ENCODE data around the gene DESI1. TPM values are rescaled to one million over a fixed set of nuclear protein-coding genes. Genes with fewer than 3 reads are reported as not detected.

DESI1 gene
- total and polyA plus RNA-seq, 2 of the 13 experiments (the other 11 are each of a cell fraction or from before 2014, with no cell fraction given) = 21.6 to 29.2 TPM

DNA sequence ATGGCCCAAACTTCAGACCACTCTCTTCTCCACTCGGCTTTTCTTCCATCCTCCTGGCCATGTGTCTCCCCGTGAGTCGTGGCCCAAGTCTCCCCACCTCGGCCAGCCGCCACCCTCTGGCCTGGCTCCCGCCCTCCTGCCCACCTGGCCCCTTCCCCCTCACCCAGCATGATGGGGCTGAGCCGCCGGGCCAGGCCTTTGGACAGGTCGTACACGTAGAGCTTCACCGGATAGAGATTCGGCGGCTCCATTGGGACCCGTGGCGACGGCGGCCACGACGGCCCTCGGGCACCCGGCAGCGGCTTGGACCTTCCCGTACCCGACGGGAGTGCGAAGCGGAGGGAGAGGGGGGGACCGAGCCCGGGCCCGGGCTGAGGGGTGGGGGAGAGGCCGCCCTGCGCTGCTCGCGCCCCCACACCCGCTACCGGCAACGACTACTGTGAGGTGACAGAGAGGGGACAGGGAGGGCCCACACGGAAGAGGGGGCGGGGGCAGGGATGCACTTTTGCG, at the start of gene DESI1 (continued):
- TF ChIP-seq ZNF598 (CRISPR knock-in tag; IDR thresholded peaks at IDR 0.05; ENCODE audit: borderline replicate concordance) (peak; percentile 35; the same call in 1 of the 2 replicates), PAF1 (CRISPR knock-in tag; IDR thresholded peaks at IDR 0.05) (no peak), ZNF260 (CRISPR knock-in tag; IDR thresholded peaks at IDR 0.05; ENCODE audit: borderline replicate concordance, low read depth) (no peak), ZBTB20 (CRISPR knock-in tag; IDR thresholded peaks at IDR 0.05; ENCODE audit: borderline replicate concordance, low read depth) (no peak), SP1 (IDR thresholded peaks at IDR 0.05) (no peak), SP1 (CRISPR knock-in tag; IDR thresholded peaks at IDR 0.05) (no peak), ZNF17 (CRISPR knock-in tag; IDR thresholded peaks at IDR 0.05) (no peak), ERF (CRISPR knock-in tag; IDR thresholded peaks at IDR 0.05) (peak; percentile 45; the same call in 1 of the 2 replicates), MED13 (CRISPR knock-in tag; IDR thresholded peaks at IDR 0.05) (no peak; the same call in 1 of the 2 replicates)
- TF ChIP-seq, protein P1, sequence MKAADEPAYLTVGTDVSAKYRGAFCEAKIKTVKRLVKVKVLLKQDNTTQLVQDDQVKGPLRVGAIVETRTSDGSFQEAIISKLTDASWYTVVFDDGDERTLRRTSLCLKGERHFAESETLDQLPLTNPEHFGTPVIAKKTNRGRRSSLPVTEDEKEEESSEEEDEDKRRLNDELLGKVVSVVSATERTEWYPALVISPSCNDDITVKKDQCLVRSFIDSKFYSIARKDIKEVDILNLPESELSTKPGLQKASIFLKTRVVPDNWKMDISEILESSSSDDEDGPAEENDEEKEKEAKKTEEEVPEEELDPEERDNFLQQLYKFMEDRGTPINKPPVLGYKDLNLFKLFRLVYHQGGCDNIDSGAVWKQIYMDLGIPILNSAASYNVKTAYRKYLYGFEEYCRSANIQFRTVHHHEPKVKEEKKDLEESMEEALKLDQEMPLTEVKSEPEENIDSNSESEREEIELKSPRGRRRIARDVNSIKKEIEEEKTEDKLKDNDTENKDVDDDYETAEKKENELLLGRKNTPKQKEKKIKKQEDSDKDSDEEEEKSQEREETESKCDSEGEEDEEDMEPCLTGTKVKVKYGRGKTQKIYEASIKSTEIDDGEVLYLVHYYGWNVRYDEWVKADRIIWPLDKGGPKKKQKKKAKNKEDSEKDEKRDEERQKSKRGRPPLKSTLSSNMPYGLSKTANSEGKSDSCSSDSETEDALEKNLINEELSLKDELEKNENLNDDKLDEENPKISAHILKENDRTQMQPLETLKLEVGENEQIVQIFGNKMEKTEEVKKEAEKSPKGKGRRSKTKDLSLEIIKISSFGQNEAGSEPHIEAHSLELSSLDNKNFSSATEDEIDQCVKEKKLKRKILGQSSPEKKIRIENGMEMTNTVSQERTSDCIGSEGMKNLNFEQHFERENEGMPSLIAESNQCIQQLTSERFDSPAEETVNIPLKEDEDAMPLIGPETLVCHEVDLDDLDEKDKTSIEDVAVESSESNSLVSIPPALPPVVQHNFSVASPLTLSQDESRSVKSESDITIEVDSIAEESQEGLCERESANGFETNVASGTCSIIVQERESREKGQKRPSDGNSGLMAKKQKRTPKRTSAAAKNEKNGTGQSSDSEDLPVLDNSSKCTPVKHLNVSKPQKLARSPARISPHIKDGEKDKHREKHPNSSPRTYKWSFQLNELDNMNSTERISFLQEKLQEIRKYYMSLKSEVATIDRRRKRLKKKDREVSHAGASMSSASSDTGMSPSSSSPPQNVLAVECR (CRISPR knock-in tag; IDR thresholded peaks at IDR 0.05; ENCODE audit: borderline replicate concordance) = peak; percentile 69; the same call in 1 of the 2 replicates
- TF ChIP-seq, protein P2, sequence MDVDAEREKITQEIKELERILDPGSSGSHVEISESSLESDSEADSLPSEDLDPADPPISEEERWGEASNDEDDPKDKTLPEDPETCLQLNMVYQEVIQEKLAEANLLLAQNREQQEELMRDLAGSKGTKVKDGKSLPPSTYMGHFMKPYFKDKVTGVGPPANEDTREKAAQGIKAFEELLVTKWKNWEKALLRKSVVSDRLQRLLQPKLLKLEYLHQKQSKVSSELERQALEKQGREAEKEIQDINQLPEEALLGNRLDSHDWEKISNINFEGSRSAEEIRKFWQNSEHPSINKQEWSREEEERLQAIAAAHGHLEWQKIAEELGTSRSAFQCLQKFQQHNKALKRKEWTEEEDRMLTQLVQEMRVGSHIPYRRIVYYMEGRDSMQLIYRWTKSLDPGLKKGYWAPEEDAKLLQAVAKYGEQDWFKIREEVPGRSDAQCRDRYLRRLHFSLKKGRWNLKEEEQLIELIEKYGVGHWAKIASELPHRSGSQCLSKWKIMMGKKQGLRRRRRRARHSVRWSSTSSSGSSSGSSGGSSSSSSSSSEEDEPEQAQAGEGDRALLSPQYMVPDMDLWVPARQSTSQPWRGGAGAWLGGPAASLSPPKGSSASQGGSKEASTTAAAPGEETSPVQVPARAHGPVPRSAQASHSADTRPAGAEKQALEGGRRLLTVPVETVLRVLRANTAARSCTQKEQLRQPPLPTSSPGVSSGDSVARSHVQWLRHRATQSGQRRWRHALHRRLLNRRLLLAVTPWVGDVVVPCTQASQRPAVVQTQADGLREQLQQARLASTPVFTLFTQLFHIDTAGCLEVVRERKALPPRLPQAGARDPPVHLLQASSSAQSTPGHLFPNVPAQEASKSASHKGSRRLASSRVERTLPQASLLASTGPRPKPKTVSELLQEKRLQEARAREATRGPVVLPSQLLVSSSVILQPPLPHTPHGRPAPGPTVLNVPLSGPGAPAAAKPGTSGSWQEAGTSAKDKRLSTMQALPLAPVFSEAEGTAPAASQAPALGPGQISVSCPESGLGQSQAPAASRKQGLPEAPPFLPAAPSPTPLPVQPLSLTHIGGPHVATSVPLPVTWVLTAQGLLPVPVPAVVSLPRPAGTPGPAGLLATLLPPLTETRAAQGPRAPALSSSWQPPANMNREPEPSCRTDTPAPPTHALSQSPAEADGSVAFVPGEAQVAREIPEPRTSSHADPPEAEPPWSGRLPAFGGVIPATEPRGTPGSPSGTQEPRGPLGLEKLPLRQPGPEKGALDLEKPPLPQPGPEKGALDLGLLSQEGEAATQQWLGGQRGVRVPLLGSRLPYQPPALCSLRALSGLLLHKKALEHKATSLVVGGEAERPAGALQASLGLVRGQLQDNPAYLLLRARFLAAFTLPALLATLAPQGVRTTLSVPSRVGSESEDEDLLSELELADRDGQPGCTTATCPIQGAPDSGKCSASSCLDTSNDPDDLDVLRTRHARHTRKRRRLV (CRISPR knock-in tag; IDR thresholded peaks at IDR 0.05) = no peak; the same call in 1 of the 2 replicates
- TF ChIP-seq, protein P3, sequence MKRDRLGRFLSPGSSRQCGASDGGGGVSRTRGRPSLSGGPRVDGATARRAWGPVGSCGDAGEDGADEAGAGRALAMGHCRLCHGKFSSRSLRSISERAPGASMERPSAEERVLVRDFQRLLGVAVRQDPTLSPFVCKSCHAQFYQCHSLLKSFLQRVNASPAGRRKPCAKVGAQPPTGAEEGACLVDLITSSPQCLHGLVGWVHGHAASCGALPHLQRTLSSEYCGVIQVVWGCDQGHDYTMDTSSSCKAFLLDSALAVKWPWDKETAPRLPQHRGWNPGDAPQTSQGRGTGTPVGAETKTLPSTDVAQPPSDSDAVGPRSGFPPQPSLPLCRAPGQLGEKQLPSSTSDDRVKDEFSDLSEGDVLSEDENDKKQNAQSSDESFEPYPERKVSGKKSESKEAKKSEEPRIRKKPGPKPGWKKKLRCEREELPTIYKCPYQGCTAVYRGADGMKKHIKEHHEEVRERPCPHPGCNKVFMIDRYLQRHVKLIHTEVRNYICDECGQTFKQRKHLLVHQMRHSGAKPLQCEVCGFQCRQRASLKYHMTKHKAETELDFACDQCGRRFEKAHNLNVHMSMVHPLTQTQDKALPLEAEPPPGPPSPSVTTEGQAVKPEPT (CRISPR knock-in tag; IDR thresholded peaks at IDR 0.05; ENCODE audit: low read depth) = no peak; the same call in 1 of the 2 replicates

Data from HepG2 (cell line).